CD4-positive, alpha-beta T cell treated with Interleukin-17A for 4 hours (primary cell): Measurements from ENCODE around the gene MILR1.
"Not testable (repeated sequence)": the region's sequence is repeated elsewhere in the genome, so short reads cannot be mapped to it uniquely, and the experiment has no call there.

Experiments used
- DNase-seq: peaks from one replicate; pipeline ENCODE4 v3.0.0-alpha.2; 2020; ENCODE audit warnings: mixed read lengths

MILR1 gene, protein sequence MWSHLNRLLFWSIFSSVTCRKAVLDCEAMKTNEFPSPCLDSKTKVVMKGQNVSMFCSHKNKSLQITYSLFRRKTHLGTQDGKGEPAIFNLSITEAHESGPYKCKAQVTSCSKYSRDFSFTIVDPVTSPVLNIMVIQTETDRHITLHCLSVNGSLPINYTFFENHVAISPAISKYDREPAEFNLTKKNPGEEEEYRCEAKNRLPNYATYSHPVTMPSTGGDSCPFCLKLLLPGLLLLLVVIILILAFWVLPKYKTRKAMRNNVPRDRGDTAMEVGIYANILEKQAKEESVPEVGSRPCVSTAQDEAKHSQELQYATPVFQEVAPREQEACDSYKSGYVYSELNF

DNA sequence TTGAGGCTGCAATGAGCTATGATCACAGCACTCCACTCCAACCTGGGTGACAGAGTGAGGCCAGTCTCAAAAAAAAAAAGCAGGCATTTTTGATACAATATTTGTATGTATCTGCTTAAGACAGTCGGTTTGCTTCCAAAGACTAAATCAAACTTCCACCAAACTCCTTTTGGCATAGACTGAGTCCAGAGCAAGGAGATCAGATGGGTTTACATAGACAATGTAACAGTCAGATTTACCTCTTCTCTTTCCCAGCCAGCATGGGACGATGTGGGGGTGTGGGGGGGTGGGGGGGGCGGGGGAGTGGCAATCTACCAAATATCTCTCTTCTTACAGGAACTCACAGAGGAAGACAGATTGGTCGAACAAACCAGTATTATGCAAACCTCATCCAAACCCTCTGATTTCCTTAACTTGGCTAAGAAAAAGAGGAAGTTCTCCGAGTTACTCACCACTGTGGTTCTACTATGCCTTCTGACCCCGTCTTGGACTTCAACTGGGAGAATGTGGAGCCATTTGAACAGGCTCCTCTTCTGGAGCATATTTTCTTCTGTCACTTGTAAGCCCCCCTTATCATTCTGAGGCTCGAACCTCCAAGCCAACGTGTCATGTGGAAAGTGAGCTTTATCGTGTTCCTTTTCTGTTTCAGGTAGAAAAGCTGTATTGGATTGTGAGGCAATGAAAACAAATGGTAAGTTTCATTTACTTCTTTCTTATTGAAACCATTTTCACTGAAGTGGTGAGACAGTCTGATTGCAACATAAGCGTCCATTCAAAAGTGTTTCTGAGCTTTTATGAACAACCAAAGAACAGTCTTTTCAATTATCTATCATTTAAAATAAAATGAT lies at the start of gene MILR1:
Gene MILR1, plus strand, starts transcription at position 451 of the 848 bp plus-strand sequence. Its CDS starts 54 bp downstream, at position 505.
- peak; percentile 21 for DNase-seq

DNA sequence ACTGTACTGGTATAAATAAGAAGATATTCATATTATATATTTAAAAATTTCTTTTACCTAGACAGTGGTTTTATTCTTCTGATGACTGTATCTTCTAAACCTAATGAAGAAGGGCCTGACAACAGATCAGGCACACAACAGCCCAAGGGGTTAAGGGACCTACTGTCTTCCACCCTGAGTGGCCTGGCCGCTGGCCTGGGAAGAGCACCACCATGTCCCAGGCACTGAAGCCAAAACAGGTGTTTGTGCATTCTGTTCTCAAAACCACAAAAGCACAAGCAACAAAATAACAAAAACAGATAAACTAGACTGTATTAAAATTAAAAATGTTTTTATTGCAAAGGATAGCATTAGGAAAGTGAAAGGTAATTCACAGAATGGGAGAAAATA lies 49.2 kb upstream of the MILR1 start:
- no peak for DNase-seq

DNA sequence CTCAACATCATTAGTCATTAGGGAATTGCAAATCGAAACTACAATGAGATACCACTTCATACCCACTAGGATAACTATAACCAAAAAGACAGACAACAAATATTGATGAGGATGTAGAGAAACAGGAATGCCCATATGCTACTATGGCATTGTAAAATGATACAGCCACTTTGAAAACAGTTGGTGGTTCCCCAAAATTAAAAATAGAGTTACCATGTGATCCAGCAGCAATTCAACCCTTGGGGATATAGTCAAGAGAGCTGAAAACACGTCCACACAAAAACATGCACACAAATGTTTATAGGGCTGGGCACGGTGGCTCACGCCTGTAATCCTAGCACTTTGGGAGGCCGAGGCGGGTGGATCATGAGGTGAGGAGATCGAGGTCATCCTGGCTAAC lies 48.3 kb upstream of the MILR1 start:
- no peak for DNase-seq

- no peak for DNase-seq
Measured at GRCh38 chr17:64401244-64401860, 47.6 kb upstream of the MILR1 start.

- no peak for DNase-seq
Measured at GRCh38 chr17:64401941-64402340, 47.0 kb upstream of the MILR1 start.

- no peak for DNase-seq
Measured at GRCh38 chr17:64402469-64402868, 46.4 kb upstream of the MILR1 start.

- DNase-seq = no peak
Measured at GRCh38 chr17:64403881-64404460, 44.9 kb upstream of the MILR1 start.

DNA sequence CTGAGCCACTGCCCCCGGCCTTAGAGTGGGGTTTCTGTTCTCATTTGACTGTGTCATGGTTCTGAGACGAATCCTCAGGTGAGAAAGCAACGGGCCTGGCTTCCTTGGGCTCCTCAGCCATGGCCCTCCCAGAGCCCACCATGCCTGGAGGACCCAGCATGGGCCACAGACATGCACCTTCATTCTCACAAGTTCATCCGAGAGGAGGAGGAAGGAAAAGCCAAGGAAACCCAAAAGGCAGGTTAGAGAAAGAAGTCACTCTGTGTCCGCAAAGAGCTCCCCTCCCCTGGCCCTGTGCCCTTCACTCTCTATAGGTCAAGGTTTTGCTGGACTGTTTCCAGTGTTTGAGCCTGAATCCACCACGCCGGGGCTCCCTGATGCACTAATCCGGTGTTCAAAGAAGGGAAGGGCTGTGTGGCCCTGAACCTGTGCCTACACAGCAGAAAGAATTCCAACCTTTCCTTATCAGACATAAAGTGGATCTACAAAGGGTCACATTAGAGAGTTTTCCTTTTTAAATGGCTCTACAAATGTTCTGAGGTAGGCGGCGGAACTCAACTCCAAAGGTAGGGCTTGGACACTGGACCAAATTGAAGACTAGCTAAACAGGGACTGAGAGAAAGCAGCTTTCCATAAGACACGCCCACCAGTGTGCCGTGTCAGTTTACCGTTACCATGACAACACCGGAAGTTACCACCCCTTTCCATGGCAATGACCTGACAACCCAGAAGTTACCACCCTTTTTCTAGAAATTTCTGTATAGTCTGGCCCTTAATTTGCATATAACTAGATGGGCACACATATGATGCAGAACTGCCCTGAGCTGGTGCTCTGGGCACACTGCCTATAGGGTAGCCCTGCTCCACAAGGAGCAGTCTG lies 42.4 kb upstream of the MILR1 start:
- DNase-seq = no peak

GRCh38 chr17:64410750-64411490 lies 38.0 kb upstream of the MILR1 start:
- DNase-seq = no peak

DNA sequence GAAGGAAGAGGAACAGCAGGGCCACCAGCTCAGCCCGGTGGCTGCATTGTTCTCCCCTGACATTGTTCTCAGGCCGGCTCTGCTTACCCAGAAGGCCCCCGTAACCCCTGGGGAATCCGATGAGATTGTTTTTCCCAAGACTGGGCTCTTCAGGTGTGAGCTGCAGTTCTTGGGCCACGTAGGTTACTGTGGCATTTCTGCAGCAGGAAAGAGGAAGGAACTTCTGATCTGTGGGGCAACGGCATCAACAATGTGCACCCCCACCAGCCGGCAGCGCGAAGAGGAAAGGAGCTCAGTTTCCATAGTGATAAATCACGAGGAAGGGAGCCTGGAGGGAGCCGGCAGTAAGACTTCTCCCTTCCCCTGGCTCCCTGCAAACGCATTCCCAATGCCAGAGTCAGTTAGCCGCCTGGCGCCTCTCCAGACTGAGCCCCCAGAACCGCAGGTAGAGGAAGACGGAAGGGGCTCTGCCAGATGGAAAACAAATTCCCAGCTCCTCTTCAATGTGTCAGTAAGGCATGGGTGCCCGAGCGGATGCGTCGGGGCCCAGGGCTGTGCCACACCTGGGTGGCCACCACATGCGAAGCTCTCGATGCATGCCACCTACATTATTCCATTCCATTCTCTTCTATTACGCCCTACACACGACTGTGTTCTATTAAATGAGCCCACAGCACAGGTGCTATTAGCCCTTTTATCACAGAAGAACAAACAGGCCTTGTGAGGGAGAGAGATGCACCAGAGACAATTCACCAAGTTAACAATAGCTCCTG lies 36.7 kb upstream of the MILR1 start:
- peak; percentile 37 for DNase-seq

GRCh38 chr17:64412944-64413381 lies 36.0 kb upstream of the MILR1 start:
- DNase-seq = no peak

GRCh38 chr17:64413513-64413912 lies 35.4 kb upstream of the MILR1 start:
- no peak for DNase-seq

- peak; percentile 18 for DNase-seq
Measured at GRCh38 chr17:64418506-64419339, 30.2 kb upstream of the MILR1 start.

- peak; percentile 45 for DNase-seq
Measured at GRCh38 chr17:64420143-64420670, 28.7 kb upstream of the MILR1 start.

- not testable (repeated sequence) for DNase-seq
Measured at GRCh38 chr17:64422121-64422520, 26.8 kb upstream of the MILR1 start.

DNA sequence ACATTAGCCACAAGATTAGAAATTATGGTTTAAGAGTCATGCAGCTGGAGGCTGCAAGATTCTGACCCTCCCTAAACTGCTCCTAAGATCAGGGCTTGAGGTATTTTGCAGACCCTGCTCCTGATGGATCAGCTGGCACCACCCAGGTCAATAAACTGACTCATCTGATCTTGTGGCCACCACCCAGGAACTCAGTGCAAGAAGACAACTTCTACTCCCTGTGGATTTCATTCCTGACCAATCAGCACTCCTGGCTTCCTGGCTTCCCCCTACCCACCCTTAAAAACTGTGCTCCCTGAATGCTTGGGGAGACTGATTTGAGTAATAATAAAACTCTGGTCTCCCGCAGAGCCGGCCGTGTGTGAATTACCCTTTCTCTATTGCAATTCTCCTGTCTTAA lies 25.0 kb upstream of the MILR1 start:
- no peak for DNase-seq

DNA sequence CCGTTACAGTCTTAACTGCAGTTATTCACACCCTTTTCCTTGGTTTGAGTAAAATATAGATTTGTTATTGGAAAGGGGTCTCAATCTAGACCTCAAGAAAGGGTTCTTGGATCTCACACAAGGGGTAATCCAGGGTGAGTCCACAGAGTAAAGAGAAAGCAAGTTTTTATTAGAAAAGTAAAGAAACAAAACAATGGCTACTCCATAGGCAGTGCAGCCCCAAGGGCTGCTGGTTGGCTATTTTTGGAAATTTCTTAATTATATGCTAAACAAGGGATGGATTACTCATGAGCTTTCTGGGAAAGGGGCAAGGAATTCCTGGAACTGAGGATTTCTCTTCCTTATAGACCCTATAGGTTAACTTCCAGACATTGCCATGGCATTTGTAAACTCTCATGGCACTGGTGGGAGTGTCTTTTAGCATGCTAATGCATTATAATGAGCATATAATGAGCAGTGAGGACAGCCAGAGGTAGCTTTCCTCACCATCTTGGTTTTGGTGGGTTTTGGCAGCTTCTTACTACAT lies 24.5 kb upstream of the MILR1 start:
- no peak for DNase-seq

DNA sequence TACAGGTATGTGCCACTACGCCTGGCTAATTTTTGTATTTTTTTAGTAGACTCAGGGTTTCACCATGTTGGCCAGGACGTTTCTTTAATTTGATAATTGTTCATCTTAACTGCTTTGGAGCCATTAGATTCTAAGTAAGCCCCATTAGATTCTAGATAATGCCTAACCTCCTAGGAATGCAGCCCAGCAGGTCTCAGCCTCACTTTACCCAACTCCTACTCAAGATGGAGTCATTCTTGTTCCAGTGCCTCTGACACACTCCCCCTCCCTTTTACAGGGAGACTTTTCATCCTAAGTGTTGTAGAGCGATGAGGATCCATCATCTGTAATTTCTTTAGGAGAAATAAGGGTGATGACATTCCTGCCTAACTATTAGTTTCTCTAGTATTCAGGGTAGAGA lies 23.7 kb upstream of the MILR1 start:
- no peak for DNase-seq

GRCh38 chr17:64426596-64426995 lies 22.3 kb upstream of the MILR1 start:
- no peak for DNase-seq
